ENCODE results near the gene SPATA7.

Gene SPATA7

GRCh38 chr14:88437658-88438057, 52.2 kb downstream of the SPATA7 start:
- H3K36me3 Mint-ChIP-seq (ENCODE audit: low read depth), result peaks cover 81% of the 10 kb centered on the region
- DNase-seq, result no peak
- H3K9me3 Mint-ChIP-seq, result peaks cover 30% of the 10 kb centered on the region
- H3K27ac Mint-ChIP-seq, result no peak overlapping the region
- no peak for TF ChIP-seq CTCF (IDR thresholded peaks at IDR 0.05)
- H3K27me3 Mint-ChIP-seq (ENCODE audit: low read depth, poor library complexity), result no peaks in the 10 kb centered on the region
- H3K4me3 Mint-ChIP-seq, result no peak overlapping the region
- H3K4me1 Mint-ChIP-seq, result no peaks in the 10 kb centered on the region

- H3K4me3 Mint-ChIP-seq, result no peak overlapping the region
- H3K9me3 Mint-ChIP-seq, result peaks cover 38% of the 10 kb centered on the region
- no peaks in the 10 kb centered on the region for H3K4me1 Mint-ChIP-seq
- peaks cover 88% of the 10 kb centered on the region for H3K36me3 Mint-ChIP-seq (ENCODE audit: low read depth)
- no peaks in the 10 kb centered on the region for H3K27me3 Mint-ChIP-seq (ENCODE audit: low read depth, poor library complexity)
- no peak overlapping the region for H3K27ac Mint-ChIP-seq
- no peak for DNase-seq
- no peak for TF ChIP-seq CTCF (IDR thresholded peaks at IDR 0.05)
Measured at GRCh38 chr14:88439088-88439487, 53.6 kb downstream of the SPATA7 start.

GRCh38 chr14:88452231-88452630, 66.8 kb downstream of the SPATA7 start:
- Mint-ChIP-seq H3K9me3 (peaks cover 46% of the 10 kb centered on the region), H3K27me3 (ENCODE audit: low read depth, poor library complexity) (no peaks in the 10 kb centered on the region), H3K36me3 (ENCODE audit: low read depth) (peaks cover 86% of the 10 kb centered on the region), H3K4me1 (no peaks in the 10 kb centered on the region), H3K27ac (no peak overlapping the region), H3K4me3 (no peak overlapping the region)
- TF ChIP-seq CTCF (IDR thresholded peaks at IDR 0.05), result no peak
- no peak for DNase-seq

GRCh38 chr14:88454886-88455285, 69.4 kb downstream of the SPATA7 start:
- no peak for TF ChIP-seq CTCF (IDR thresholded peaks at IDR 0.05)
- Mint-ChIP-seq H3K9me3 (peaks cover 58% of the 10 kb centered on the region), H3K27ac (no peak overlapping the region), H3K27me3 (ENCODE audit: low read depth, poor library complexity) (no peaks in the 10 kb centered on the region), H3K36me3 (ENCODE audit: low read depth) (peaks cover 88% of the 10 kb centered on the region), H3K4me3 (no peak overlapping the region), H3K4me1 (no peaks in the 10 kb centered on the region)
- no peak for DNase-seq

- Mint-ChIP-seq H3K36me3 (ENCODE audit: low read depth) (peaks cover 97% of the 10 kb centered on the region), H3K4me3 (no peak overlapping the region), H3K27me3 (ENCODE audit: low read depth, poor library complexity) (peaks cover 6% of the 10 kb centered on the region), H3K4me1 (no peaks in the 10 kb centered on the region), H3K27ac (no peak overlapping the region), H3K9me3 (peaks cover 54% of the 10 kb centered on the region)
- peak; percentile 12 for TF ChIP-seq CTCF (IDR thresholded peaks at IDR 0.05)
- DNase-seq, result no peak
Measured at GRCh38 chr14:88463318-88463717, 77.9 kb downstream of the SPATA7 start.

GRCh38 chr14:88468406-88468805, 82.9 kb downstream of the SPATA7 start:
- no peak for TF ChIP-seq CTCF (IDR thresholded peaks at IDR 0.05)

More at GRCh38 chr14:88468406-88468805, 82.9 kb downstream of the SPATA7 start:
- Mint-ChIP-seq H3K4me3 (no peak overlapping the region), H3K4me1 (no peaks in the 10 kb centered on the region), H3K9me3 (peaks cover 5% of the 10 kb centered on the region), H3K27me3 (ENCODE audit: low read depth, poor library complexity) (no peaks in the 10 kb centered on the region), H3K36me3 (ENCODE audit: low read depth) (peaks cover 86% of the 10 kb centered on the region), H3K27ac (no peak overlapping the region)
- no peak for DNase-seq
